ENCODE results near the gene MORN4.

The MORN4 gene

DNA sequence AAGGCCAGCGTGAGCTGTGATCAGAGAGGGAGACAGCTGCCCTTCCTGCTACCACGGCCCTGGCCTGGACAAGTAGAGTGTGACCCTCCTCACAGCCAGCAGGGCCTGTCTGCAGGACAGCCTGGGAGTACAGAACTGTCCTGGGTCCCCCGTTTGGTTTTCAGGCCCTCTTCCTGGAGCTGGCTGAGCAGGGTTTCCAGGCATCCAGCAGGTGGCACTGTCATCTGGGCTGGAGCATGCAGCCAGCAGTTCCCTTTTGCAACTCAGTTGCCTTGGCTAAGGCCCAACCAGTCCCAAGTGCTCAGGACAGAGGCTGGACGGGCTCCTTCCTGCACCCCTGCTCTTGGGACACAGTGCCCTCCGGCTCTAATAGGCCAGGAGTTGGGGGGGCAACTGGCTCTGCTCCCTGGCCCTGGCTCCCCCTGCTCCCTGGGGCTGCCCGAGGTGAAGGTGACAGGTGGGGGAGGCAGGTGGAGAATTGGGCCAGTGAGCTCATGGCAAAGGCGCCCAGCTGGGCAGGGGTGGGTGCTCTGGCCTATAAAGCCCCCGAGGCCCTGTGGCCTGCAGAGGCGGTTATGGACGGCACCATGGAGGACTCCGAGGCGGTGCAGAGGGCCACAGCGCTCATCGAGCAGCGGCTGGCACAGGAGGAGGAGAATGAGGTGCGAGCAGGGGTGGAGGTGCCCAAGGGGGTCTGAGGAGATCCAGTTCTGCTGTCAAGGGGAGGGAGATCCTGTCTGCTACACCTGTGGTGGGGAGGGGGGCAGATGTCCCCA, 60.9 kb downstream of the MORN4 start, which contains the start of gene ANKRD2:
Gene ANKRD2, plus strand, starts transcription at position 566 of the 776 bp plus-strand sequence. Its CDS starts 10 bp downstream, at position 576.
- peak; percentile 60 for DNase-seq

DNA sequence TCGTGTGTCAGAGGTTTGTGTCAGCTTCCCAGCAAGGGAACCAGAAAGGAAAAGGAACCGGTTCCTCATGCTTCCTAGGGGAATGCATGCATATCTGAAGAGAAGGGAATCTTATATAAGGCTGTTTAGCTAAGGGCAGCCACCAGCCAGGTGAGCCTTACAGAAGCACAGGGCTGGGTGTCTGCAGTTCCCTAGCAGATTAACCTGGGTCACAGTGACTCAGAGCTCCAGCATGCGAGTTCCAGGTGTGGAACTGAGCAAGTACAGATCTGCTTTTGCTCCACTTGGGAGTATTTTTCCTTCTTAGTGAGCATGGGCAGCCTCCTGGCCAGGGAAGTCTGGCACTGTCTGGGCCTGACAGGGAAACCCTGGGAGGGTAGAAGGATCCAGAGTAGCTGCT, 61.7 kb downstream of the MORN4 start:
- DNase-seq = no peak

DNA sequence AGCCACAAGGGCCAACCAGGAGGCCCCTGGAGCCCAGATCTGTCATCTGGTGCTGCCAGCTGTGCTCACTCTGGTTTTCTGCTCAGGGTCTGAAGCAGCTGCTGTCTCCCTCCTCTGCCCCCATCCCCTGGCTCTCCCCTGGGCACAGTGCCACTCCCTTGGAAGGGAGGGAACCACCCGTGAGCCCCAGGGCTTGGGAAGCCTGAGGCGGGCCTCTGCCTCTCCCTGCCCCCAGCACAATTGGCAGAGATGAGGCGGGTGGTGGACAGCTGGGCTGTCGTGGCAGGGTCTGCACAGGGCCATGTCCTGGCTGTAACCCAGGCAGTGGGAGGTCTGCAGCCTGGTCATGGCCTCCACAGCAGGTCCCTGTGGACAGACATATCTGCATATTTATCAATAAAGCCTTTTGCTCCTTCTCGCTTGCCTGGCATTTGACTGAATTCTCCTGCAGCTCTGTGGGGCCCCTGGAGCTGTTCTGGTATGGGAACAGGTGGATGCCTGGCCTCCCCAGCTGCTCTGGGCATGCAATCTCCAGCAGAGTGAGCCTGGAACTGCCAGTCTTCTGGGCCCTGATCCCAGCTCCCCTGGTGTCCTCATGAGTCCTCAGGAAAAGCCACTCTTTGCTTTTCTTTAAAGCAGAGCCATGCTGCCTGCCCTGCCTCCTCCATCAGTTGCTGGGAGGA, 62.4 kb downstream of the MORN4 start:
- DNase-seq = no peak

DNA sequence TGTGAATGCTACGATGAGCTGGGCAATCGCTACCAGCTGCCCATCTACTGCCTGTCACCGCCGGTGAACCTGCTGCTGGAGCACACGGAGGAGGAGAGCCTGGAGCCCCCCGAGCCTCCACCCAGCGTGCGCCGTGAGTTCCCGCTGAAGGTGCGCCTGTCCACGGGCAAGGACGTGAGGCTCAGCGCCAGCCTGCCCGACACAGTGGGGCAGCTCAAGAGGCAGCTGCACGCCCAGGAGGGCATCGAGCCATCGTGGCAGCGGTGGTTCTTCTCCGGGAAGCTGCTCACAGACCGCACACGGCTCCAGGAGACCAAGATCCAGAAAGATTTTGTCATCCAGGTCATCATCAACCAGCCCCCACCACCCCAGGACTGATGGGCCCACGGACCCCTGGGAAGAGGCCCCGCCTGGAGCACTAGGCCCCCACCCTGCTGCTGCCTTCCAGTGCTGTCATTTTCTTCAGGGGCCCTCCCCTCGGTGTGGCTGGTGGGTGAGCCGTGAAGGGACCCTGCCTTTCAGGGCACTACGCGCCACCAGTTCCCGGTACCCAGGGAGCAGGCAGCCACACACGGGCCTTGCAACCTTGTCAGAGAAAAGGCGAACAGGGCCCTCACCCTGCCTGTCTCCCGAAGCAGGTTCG, 63.0 kb downstream of the MORN4 start:
- DNase-seq = no peak

DNA sequence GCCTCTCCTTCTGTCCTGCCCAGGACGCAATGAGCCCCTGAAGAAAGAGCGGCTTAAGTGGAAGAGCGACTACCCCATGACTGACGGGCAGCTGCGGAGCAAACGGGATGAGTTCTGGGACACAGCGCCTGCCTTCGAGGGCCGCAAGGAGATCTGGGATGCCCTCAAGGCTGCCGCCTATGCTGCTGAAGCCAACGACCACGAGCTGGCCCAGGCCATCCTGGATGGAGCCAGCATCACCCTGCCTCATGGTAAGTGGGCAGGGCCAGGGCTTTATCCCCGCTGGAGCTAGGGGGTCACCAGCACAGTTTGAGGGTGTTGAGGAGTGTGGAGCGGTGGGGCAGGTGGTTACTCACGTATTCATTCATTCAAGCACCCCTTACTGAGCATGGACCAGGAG, 65.4 kb downstream of the MORN4 start:
- DNase-seq = no peak

DNA sequence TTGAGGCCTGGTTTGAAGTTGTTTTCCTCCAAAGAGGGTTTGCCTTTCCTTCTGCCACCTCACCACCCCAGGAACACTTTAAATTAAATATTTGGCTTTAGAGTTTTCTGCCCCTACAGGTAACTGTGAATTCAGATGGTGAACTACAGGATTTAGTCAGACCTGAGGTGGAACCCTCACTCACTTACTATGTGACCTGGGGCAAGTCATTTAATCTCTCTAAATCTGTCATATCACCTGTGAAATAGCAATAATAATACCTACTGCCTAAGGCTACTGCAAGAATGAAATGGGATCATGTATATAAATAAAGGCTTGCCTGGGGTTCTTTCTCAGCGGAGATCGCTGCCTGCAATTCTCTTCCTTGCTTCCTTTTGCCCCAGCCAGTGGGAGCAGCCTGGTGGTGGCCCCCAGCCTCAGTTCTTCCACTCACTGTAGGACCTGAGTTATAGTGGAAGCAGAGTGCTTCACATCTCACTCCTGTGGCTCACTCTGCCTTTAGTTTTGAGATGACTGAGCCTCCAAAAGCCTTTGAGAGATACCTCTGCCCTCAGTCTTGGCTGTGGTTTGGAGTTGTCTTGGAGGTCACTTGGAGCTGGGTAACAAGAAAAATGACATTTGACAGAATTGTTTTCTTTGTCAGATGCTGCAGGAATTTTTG, 66.8 kb downstream of the MORN4 start:
- no peak for DNase-seq

DNA sequence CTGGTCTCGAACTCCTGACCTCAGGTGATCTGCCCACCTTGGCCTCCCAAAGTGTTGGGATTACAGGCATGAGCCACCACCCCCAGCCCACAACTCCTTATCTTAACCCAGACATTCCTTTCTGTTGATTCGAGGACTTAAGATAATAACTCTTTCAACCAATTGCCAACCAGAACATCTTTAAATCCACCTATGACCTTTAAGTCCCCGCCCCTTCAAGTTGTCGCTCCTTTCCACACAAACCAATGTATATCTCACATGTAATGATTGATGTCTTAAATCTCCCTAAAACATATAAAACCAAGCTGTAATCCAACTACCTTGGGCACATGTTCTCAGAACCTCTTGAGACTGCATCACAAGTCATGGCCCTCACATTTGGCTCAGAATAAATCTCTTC, 68.5 kb downstream of the MORN4 start:
- DNase-seq = no peak
